GM04503 (cell line): Measurements from ENCODE around the gene HOXA9.

ENCODE experiments used
- DNase-seq: peaks from one replicate; pipeline ENCODE4 v3.0.0-alpha.2; 2012; ENCODE audit warnings: low read depth

The HOXA9 gene

DNA sequence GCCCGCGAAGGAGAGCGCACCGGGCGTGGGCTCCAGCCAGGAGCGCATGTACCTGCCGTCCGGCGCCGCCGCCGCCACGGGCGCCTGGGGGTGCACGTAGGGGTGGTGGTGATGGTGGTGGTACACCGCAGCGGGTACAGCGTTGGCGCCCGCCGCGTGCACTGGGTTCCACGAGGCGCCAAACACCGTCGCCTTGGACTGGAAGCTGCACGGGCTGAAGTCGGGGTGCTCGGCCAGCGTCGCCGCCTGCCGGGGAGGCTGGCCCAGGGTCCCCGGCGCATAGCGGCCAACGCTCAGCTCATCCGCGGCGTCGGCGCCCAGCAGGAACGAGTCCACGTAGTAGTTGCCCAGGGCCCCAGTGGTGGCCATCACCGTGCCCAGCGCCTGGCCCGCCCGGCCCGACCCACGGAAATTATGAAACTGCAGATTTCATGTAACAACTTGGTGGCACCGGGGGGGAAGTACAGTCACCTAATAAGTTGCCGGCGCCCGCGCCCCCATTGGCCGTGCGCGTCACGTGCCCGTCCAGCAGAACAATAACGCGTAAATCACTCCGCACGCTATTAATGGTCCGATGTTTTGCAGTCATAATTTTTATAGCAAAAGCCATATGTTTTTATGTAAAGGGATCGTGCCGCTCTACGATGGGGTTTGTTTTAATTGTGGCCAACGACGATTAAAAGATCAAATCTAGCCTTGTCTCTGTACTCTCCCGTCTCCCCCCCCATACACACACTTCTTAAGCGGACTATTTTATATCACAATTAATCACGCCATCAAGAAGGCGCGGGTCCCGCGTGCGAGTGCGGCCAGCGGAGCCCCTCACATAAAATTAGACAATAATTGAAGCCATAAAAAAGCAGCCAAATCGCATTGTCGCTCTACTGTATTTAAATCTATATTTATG lies at the start of gene HOXA9:
HOXA9 (minus strand) TSS at position 449 of the 907 bp plus-strand sequence; CDS start at position 369, 80 bp downstream.
- peak; percentile 87 for DNase-seq

- DNase-seq, result no peak
These were observed 49.1 kb upstream of the HOXA9 start for GRCh38 chr7:27214239-27214950.

DNA sequence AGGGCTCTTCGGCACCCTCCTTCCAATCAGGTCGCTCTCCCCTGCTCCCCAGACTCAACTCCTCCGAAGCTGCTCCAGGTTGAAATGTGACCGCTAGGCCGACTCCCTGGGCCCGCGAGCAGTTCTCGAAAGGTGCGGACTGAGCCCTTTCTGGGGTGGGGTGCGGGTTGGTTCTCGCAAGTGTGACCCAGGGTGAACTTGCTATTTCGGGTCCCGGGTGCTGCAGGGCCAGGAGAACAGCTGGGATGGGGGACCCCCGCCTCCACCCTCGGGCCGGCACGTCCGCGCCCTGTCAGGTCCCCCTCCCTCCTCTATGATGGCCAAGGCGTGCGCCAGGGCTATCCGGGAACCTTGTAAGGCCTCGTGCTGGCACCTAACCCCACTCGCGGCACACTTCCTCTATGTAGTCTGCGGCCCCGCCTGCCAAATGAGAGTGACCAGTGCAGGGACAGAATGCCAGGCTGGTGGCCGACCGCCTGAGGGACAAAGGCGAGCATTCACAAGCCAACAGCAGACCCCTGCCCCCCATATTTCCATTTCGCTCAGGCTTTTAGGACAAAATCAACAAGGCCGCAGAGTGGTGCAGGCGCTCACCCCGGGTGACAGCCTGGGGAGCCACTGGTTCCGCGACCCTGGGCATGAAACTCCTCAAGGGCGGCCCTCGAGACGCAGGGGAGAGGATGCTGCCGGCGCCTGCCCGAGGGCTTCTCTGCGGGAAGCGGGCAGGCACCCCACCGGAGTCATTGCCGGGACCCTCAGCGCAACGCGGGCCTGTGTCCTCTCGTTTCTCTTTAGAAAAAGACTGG lies 48.3 kb upstream of the HOXA9 start:
- DNase-seq, result no peak

DNA sequence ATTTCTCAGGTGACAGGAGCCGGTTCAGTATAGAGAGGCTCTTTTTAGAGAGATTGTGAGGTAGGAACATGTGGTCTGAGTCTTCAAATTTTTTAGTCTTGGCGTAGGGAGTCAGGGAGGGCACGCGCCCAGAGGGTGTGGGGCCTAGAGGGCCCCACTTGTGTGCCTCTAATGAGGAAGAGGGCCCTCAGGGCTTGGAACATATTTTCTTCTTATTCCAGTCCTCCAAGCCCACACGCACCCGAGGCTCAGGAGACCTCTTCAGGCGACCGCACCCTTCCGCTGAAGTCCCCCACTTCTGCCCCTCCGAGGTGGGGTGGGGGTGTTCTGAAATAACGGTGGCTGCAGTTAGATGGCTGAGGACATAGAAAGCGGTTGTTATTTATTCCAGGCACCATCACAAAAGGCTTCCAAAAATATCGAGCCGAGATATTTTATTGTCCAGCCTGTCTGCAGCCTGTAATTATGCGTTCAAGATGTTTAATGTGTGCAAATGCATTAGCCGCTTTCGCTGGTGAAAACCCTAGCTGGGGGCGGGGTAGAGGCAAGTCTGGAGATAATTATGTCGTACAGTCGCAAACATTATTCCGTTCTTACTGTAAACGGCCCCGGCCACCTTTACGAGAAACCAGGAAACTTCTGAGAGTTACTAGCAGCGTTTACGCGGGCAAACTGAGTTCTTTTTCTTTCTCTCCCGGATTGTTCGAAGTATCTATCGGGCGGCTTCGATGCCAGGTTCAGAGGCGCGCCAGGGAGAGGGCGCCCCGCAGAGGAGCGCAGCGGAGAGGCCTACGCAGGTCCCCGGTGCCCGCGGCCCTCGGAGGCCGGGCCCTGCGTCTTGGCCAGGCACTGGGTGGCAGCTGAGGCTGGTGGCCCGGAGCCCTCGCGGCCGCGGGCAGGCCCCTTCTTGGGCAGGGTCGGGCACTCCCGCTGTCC lies 47.4 kb upstream of the HOXA9 start:
- DNase-seq, result no peak

GRCh38 chr7:27211764-27212204 lies 46.4 kb upstream of the HOXA9 start:
- no peak for DNase-seq

DNA sequence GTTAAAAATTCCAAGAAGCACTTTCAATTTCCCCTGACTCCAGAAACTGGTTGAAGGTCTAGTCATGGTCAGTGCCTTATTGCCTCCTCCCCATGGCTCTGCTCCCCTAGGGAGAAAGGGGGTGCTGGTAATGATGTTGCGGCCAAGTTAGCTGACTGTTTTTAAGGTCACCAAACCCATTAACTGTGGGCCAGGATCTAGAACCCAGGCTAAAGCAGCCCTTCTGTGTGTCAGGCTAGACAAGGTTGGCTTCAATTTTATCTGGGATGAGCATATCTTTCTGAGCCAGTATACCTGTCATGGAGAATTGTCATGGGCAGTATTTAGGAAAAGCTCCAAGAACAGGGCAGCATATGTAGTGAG lies 45.7 kb upstream of the HOXA9 start:
- no peak for DNase-seq

- no peak for DNase-seq
These were observed 45.2 kb upstream of the HOXA9 start for GRCh38 chr7:27210441-27211083.

DNA sequence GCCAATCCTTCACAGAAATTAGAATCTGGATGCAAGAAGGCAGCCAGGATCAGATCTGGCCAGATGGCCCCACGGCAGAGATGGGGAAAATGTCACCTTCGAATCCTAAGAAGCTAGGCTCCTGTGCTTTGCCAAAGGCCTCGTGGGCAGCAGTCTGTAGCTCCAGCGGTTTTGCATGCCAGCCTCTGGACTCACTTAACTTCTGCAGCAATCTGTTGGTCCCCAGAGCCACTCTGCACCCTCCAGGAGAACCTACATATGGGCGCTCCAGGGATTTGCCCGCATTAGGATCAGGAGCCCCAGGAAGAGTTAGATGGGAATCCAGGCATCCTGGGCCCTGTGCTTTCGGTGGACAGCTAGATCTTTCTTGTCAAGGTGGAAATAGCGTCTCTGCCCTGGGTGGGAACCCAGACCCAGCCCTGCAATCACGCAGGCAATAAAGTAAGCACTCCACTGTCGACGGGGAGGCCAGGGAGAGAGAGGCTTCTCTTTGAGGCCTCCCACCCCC lies 44.6 kb upstream of the HOXA9 start:
- no peak for DNase-seq

DNA sequence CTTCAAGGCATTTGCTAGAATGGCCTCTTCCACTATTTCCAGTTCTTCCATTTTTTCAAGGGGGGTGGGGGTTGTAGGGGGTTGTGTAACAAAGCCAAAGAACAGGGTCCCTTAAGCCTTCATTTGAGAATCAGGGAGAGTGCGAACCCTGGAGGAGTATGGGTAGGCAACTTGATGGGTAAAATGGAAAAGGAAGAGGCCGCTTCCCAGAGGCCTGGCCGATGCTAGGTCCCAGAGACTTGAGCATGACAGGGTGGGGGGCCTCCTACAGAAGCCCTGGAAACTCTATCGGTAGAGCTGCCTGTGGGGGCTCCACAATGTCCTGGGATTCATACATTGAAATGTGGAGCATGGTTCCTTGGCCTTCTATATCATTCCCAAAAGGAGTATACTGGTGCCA lies 43.7 kb upstream of the HOXA9 start:
- no peak for DNase-seq

GRCh38 chr7:27207348-27207985 lies 42.1 kb upstream of the HOXA9 start:
- no peak for DNase-seq

GRCh38 chr7:27205325-27206280 lies 40.3 kb upstream of the HOXA9 start:
- no peak for DNase-seq

DNA sequence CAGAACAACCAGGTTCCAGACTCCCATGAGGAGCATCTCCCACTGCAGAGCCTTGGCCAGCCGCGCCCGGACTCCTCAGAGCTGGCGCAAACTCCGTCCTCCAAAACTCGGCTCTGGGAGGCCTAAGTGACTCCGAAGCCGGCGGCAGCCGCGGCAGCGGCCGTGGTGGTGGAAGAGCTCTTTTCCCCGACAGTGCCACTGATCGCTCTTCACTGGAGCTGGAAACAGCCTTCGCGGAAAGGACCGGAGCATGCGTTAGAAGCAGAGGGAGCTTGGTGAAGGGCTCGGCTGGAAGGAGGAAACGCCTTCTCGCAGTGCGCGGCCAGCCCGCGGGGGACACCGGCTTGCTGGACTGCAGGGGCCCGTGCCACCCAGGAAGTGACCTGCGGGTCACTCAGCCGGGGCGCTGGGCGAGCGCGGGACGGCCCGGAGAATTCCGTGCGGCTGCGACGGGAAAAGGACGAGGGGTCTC lies 39.5 kb upstream of the HOXA9 start:
- DNase-seq, result no peak

GRCh38 chr7:27203964-27204594 lies 38.7 kb upstream of the HOXA9 start:
- DNase-seq, result no peak

DNA sequence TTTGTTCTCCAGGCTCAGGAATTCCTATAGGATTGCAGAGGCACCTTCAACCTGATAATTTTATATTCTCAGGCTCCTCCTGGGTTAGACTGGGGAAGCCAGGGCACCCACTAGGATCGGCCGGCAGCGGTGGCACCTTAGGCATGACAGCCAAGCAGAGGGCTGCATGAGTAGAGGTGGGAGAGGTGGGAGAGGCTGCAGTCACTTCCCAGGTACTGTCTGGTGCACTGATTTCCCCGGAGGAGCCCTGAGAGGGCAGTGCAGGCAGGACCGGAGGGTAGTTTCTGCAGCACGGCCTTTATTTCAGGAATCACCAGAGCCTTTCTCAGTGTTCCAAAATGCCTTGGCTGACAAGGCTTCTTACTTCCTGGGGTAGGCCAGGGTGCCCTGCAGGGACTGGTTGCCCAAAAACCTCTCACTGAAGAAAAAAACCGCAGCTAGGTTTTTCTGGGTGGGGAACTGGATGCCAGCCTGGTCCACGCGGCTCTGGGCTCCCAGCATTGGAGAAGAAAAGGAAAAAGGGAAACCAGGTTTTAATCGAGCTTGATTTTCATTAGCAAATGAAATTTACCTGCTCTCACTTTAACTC lies 38.1 kb upstream of the HOXA9 start:
- no peak for DNase-seq

DNA sequence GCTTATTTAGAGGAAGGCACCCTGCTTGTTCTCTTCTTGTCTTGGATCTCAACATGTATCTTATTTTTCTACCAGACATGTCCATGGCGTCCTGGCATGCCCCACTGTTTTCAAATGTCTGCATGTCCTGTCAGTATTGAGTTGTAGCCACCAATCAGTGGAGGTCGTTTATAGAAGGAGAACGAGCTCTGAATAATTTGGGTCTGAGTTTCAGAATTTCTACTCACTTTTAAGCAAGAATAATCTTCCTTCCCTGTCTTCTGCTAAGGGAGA lies 37.5 kb upstream of the HOXA9 start:
- no peak for DNase-seq

DNA sequence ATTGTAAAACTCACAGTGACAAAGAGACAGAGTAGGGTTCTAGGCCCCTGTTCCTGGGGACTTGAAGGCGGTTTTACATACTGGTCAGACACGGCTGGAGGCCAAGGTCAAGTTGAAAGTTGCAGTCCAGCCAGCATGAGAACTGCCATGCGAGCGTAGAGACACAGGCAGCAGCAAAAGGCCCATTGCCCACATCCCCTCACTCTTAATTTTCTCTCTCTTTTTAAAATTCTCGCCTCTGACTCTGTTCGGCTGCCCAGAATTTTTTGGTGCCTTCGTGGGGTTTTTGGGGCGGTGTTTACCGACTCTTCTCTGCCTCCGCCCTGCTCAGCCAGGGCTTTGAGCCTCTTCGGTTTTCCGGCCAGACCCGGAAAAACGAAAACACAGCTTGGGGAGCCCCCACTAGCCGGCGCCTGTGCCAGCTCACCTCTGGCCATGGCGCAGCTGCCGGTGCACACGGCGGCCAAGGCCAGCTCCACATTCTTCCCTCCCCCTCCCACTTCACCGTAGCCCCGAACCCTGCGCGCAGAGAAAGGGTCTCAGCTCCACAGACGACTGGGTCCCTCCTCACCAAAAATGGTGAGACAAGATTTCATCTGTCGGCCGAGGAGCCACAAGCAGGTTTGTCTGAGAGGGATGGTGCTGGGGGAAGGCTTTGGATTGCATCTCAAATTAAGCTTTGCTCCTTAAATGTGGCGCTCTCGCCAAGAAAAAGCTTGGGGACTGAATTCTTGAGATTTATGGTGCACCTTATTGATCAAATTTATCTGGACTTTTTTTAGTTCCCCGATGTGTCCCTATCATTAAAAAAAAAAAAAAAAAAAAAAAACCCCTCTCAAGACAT lies 36.9 kb upstream of the HOXA9 start:
- DNase-seq, result no peak

DNA sequence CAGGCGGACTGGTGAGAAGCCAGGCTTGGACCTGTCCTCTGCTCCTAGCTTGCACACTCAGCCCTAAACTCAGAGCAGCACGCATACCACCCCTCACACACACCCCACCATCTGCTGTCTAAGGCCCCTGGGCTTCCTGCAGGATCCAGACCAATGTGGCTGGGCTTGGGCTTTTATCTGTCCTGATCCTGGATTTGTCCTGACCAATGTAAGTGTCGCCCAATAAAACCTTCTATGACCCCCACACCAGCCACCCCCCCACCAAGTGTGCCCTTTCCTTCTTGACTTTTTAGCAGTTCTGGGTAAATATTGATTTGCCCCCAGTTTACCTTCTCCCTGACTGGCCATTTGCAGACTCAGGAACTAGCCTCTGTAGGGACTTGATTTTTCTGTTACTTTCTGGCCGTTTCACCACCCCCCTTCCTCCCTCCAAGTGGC lies 36.3 kb upstream of the HOXA9 start:
- DNase-seq, result no peak
